ENCODE data around the gene KCNJ11.

Gene KCNJ11

DNA sequence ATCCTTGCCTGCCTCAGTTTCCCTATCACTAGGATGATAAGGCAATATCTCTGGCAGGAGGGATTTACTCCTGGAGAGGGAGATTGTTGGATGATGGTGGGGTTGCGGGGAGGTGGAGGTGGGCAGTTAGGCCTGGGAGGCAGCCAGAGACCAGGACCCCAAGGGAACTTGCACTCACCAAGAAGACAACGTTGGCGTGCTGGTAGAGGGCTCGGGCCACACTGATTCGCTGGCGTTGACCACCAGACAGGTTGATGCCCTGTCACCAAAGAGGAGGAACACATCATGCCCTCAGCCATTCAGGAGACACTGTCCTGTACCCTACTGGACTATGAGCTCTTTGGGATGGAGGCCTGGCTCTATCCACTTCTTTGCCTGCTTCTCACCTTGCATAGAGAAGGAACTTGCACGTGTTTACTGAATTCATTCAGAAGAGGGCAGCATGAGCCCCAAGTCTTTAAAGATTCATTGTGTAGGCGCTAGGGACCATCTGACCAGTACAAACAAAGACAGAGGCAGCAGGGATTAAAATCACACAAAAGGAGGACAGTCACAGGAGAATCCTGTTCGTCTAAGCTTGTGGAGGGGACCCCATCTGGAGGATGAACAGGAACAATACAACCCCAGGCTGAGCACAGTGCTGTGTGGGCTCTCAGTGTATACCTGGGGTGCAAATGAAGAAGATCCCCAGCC lies 24.2 kb upstream of the KCNJ11 start (continued):
- TF ChIP-seq TSHZ2 (CRISPR knock-in tag; IDR thresholded peaks at IDR 0.05) (no peak), CREB5 (CRISPR knock-in tag; IDR thresholded peaks at IDR 0.05; ENCODE audit: low read depth) (no peak), TCF4 (CRISPR knock-in tag; IDR thresholded peaks at IDR 0.05; ENCODE audit: borderline replicate concordance) (no peak), TOX (CRISPR knock-in tag; IDR thresholded peaks at IDR 0.05; ENCODE audit: borderline replicate concordance) (no peak)

- TF ChIP-seq ISL1 (CRISPR knock-in tag; IDR thresholded peaks at IDR 0.05) (no peak), TCF4 (CRISPR knock-in tag; IDR thresholded peaks at IDR 0.05; ENCODE audit: borderline replicate concordance) (no peak), PATZ1 (CRISPR knock-in tag; IDR thresholded peaks at IDR 0.05; ENCODE audit: borderline replicate concordance) (no peak), BACH2 (CRISPR knock-in tag; IDR thresholded peaks at IDR 0.05; ENCODE audit: borderline replicate concordance) (no peak), OSR1 (CRISPR knock-in tag; IDR thresholded peaks at IDR 0.05) (no peak), ZNF70 (CRISPR knock-in tag; IDR thresholded peaks at IDR 0.05) (no peak), CSRNP3 (CRISPR knock-in tag; IDR thresholded peaks at IDR 0.05) (no peak), ZC3H10 (CRISPR knock-in tag; IDR thresholded peaks at IDR 0.05) (no peak), CSDC2 (CRISPR knock-in tag; IDR thresholded peaks at IDR 0.05) (no peak), CREB5 (CRISPR knock-in tag; IDR thresholded peaks at IDR 0.05; ENCODE audit: low read depth) (no peak), ZNF8 (CRISPR knock-in tag; IDR thresholded peaks at IDR 0.05) (no peak), TOX (CRISPR knock-in tag; IDR thresholded peaks at IDR 0.05; ENCODE audit: borderline replicate concordance) (no peak), TSHZ2 (CRISPR knock-in tag; IDR thresholded peaks at IDR 0.05) (no peak), RARB (CRISPR knock-in tag; IDR thresholded peaks at IDR 0.05) (no peak), ZNF565 (CRISPR knock-in tag; conservative IDR thresholded peaks at IDR 0.05; ENCODE audit: low read depth) (no peak), POU6F1 (CRISPR knock-in tag; IDR thresholded peaks at IDR 0.05; ENCODE audit: borderline replicate concordance, low read depth) (no peak), GLIS3 (CRISPR knock-in tag; IDR thresholded peaks at IDR 0.05) (no peak), ESRRG (CRISPR knock-in tag; IDR thresholded peaks at IDR 0.05) (no peak), ARNTL (CRISPR knock-in tag; IDR thresholded peaks at IDR 0.05; ENCODE audit: borderline replicate concordance, low read depth) (no peak)
- no peak for ATAC-seq
Measured at GRCh38 chr11:17411418-17411817, 23.0 kb upstream of the KCNJ11 start.
